NCI-H1105 (cell line): ENCODE measurements around the gene SP9.

Source experiments
- DNase-seq: peaks from one replicate; lab custom pipeline; 2025; lab: John Stamatoyannopoulos, UW

SP9 gene

DNA sequence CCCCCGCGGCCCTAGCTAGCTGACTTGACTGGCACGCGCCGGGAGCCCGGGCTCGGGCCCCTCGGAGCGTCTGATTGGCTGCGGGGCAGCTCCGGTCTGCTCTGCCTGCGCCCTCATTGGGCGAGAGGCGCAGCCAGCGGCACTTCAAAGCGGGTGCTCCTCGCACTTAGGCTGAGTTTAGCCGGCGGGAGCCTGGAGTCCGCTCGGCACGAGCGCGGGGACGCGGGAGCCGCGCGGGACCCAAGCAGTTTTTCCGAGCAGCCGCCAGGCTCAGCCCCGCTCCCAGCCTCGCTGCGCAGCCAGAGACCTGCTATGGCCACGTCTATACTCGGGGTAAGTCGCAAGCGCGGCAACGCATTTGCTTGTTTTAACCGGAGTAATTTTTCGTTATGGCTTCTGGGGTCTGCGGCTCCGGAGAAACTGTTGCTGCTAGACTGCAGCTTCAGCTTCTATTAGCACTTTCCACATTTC lies at the start of gene SP9:
SP9 (plus strand) TSS at position 174 of the 471 bp plus-strand sequence; CDS start at position 313, 139 bp downstream.
- DNase-seq = peak; percentile 75

DNA sequence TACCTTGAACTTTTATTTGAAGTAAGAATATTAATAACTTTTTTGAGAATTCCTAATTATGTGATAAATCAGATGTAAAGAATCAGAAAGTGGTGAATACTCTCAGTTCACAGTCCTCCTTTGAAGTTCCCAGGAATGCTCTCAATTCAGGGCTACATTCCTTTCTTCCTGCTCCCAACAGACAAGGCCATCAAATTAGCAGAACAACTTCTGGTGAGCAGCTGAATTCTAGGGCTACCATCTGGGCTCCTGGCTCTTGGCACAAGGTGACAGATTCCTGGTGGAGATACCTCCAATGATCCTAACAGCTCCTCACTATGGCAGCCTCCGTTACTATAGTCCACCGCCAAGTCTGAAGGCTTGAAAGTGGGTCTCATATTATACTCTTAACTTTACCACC lies 48.6 kb upstream of the SP9 start:
- DNase-seq = no peak

DNA sequence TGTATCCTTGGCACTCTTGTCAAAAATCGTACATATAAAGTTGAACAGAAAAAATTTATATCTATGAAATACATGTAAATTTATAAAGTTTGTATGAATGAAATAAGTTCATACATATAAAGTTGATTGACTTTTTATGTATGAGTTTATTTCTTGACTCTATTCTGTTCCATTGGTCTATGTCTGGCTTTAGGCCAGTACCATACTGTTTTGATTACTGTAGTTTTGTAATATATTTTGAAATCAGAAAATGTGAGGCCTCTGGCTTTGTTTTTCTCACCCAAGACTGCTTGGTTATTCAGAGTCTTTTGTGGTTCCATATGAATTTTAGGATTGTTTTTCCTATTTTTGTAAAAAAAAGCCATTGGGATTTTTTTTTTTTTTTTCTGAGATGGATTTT lies 41.8 kb upstream of the SP9 start:
- no peak for DNase-seq

DNA sequence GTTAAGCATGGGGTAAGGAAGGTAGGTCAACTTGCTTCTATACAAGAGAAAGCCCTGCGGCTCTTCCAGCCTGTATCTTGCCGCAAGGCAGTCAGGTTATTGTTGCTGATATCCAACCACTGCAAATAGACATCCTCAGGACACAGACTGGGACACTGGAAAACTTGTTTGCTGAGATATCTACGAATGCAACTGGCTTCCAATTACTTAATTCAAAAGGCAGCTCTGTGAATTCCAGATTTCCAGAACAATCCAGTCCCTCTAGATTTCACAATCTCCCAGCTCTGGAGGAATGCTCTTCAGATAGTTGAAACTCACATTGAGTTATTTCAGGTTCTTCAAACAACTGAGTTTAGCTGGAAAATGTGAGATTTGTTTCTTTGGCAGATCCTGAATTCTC lies 34.6 kb upstream of the SP9 start:
- DNase-seq = no peak

DNA sequence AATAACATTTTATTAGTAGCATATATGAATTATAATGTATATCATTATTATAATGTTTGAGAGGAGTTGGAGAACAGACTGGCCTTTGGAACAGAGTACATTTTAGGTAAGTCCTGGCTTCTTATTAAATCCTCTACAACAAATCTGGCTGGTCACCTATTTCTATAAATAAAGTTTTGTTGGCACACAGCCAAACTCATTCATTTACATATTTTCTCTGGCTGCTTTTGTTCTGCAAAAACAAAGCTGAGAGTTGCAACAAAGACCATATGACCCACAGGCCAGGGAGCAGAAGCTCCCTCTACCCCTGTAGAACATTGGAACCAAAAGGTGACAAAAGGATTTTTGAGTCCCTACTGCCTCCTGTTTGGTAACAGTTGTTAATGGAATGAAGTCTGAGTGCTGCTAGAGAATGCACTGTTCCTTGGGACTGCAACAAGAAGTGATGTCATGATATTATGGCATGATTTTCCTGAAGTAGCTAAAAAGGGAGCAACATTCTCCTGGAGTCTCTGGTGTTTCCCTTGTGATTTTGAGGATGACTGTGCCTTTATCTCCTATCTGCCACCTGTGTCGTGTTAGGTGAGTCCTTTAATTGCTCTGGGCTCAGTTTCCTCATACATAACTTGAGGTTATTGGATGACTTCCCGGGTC lies 22.0 kb upstream of the SP9 start:
- DNase-seq = no peak

DNA sequence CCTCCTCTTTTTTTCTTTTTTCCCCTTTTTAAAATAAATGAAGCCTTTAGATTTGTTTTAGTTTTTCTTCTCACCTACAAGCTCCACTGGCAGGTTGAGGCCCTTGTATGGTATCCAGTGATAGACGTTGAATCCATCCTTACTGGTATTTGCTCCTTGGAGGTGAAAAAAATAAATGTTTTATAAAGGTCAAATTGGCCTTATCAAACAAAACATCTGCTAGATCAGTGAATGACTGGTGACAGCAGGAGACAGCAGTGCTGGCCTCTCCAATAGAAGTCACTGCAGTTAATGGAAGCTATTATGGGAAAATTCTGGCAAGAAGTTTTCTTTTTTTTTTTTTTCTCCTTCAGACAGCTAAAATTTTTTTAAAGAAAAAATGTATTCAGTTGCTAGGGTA lies 12.6 kb upstream of the SP9 start:
- DNase-seq = no peak

DNA sequence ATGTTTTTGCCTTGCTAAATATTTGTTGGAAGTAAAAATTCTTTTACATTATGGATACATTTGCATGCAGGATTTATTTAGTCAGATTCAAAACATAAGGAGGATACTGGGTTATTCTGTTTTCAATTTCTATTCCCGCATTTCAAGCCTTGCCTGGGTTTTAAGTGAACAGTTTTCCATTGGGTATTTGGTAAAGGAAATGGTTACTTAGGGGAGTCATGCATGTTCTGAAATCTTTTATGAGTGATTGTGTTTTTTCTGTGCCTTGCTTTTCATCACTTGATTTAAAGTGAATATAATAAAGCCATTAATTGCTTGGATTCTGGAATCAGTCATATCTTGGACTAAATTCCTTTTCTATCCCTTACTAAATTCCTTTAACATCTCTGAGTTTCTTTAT lies 12.0 kb upstream of the SP9 start:
- DNase-seq = no peak

DNA sequence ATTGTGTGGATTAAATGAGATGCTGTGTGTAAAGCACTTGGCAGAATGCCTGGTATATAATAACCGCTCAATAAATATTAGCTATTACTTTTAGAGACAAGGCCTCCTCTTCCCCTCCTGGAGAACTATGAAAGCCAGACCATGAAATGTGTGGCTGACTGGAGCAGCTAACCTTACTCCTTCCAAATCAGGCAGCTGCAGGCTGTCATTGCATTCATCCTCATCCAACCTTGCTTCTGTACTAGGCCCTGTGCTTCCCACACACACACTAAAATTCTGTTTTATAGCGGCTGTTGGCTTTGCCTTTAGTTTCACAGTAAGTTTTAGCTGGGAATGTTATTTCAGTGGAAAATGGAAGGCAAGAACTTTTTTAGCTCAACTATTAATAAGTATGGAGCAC lies 10.2 kb upstream of the SP9 start:
- no peak for DNase-seq

DNA sequence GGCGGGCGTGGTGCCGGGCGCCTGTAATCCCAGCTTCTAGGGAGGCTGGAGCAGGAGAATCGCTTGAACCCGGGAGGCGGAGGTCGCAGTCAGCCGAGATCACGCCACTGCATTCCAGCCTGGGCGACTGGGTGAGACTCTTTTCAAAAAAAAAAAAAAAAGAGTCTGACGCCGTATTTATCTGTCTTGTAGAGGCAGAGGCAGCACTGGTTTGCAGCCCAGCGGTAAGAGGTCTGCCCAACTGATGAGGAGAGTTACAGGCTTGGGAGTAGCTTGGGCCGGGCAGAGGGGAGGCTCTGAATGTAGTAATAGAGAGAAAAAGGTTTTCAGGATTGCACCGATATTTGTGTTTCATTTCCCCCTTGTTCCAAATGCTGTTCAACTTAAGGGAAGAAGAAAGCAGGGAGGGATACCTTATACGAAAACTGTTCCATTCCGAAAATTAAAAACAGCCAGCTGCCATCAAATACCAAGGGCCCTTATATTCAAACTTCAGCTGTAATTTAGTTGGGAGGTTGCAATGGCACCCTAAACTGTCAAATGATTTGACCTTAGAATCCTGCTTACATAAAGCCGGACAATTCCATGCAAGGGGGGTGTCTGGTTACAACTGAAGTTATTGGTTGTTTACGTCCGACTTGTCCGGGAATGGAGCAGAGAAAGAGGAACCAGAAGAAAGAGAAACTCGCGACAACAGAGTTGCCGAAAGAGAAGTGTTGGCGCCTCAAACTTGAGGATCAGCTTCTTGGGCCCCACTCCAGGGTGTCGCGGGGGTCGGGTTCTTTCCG lies 9.2 kb upstream of the SP9 start:
- DNase-seq = no peak

DNA sequence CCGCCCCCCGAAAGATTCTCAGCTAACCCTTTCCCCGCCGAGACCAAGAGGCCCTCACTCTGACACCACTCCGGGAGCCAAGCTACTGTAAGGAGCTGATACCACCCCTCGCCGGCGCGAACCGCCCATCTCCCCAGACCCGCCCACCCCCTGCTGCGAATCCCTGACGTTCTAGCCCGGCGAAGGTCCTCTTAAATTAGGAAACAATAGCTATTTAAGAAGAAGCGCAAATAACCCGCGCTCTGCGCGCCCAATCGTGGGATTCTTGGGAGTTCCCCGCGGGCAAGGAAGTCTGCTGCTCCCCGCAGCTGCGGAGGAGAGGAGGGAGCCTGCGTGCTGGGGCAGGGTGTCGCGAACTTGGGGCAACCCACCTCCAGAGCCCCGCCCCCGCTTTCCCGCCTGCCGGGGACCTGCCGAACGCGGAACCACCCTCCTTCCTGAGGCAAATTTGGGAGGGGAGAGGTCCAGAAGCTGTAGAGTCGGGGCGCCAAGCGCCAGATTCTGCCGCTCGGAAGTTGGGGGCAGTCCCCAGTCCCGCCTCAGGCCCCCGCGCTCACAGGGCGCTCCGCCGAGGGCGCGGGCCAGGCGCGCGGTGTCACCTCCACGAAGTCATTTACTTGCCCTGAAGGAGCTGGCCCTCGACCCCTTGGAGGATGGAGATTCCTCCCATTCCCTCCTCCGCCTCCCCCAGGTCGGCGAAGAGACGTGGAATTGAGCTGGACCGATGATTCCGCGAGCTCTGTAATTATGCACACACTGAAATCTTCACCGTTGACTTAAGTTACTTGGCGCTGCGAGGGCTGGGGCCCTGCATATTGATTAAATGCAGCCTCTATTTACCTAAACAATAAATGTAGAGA lies 8.4 kb upstream of the SP9 start:
- DNase-seq = peak; percentile 62

DNA sequence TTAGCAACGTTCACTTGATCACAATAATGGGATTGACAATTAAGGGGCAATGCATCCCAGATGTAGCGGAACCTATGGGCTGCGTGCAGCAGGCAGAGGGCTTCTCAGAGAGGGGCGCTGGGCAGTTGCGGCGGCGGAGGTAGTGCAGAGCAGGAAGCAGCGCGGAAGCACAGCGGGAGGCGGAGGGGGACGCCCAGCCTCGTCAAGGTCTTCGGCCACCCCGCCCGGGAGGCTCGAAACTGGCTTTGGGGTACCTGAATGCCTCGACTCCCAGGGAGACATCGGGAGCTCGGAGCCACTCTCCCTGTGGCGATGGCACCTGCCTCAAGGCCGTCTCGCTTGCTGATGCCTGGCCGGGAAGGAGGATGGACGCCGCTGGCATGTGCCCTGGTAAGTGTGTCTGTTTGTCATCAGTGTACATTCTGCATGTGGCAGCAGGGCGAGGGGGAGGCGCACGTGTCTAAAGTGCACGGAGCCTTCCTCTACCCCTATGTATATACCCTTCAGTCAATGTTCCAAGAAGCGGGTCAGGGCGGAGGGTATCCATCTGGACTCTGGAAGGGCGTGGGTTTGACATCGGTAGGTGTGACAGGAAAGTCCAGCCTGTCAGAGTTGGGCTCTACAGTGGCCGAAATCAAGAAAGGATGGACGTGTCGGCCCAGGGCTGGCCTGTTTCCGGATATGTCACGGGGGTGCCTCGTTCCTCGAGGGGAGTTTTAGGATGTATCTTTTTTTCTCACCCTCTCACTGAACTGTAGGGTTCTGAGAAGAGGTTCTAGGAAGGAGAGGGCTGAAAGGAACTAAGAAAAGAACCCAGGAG lies 7.5 kb upstream of the SP9 start:
- no peak for DNase-seq

DNA sequence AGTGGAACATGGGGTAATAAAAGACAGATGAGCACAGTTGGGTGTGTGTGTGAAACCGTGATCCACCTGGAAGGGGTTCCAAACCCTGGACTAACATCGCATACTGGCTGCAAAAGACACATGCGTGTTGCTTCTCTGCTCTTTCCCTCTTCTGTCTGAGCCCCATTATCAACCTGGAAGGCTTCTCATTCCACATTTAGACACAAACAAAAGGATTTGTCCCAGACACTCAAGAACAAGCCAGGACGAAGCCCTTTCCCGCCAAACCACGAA lies 7.0 kb upstream of the SP9 start:
- no peak for DNase-seq

DNA sequence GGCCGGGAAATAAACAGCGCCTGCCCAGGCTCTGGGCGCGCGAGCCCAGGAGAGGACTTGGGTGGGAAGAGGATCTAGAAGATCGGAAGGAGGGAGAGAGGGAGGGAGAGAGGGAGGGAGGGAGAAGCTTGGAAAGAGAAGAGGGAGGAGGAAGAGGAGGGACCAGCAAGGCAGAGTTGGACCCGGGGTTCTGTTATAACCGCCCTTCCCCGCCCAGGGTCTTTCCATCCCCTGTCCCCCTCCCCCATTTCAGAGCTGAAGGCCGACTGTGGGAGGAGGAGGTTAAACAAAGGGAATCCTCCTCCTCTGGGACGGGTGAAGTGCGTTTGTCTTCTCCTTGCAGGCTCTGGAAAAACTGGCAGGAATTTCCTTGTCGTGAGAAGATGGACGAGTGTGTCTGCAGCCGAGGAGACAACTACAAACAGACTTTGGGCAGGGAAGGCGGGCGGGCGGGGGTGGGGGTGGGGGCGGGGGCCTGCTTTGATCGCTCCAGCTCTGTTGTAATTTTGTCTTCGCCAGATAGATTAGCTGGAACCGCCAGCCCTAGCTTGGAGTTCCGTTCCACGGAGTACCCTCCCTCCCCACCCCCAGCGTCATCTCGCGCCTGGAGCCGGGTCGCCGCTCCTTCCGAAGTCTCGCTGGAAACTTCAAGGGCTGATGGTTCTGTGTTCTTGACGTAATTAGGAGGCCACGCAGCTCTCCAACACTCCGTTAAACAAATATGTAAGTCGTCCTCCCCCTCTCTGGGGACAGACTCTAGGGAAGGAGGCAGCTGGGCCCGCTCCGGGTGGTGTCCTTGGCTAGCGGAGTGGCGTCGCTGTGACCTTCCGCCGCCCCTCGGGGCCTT lies 6.4 kb upstream of the SP9 start:
- DNase-seq = no peak

DNA sequence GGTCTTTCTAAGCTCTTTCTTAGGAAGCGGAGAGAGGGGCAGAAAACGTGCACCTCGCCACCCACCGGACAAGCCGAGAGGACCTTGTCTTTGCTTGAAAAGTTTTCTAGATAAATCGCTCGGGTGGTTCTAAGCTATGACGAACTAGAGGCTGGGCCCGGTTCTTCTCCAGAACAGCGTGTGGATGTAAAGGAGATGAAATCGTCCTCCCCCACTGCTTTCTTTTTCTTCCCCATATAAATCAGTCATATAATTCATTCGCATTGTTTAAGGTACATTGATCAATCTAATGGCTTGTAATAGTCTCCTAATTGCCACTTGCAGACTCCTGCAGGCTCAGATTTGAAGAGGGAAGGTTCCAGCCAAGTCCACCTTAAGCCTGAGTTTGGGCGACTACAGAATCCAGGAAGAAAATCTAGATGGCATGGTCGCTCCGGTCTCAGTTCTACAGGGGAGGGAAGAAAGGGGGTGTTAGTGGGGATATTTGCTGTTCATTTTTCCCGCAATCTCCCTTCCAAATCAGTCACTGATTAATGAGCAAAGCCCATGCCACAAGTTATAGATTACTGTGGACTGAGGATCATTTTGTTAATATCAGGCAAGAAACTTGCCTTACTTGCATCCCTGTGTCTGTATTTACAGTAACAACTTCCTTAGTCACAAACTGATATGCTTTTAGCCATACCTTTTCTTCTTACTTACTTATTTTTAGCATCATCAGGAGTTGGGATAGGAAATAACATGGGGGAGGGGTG lies 5.6 kb upstream of the SP9 start:
- DNase-seq = no peak

DNA sequence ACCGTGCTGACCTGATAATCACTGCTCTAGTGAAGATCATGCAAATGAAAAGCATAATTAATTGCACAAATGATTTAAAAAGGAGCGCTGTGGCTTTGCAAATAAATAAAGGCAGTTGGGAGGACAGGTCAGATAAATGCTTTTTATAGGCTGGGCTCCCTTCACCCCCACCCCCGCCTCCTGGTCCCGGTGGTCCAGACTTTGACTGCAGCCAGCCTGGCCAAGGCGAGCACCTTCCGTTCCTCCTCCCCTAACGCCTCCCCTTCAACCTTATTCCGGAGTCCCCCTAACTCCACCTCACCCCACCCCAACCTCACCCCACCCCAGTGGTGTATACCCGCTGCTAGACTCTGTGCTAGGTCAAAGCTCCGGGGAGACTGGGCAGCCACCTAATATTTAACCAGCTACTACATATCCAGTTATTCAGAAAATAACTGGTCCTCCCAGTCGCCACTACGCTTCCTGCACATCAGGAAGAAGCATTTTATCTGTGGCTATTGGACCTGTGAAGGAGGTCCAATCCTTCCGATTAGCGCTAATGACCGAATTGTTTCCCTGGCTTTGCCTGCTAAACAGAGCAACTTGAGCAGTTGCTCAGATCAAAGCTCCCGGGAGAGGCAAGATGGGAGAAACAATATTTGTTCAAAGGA lies 3.7 kb upstream of the SP9 start:
- DNase-seq = no peak

DNA sequence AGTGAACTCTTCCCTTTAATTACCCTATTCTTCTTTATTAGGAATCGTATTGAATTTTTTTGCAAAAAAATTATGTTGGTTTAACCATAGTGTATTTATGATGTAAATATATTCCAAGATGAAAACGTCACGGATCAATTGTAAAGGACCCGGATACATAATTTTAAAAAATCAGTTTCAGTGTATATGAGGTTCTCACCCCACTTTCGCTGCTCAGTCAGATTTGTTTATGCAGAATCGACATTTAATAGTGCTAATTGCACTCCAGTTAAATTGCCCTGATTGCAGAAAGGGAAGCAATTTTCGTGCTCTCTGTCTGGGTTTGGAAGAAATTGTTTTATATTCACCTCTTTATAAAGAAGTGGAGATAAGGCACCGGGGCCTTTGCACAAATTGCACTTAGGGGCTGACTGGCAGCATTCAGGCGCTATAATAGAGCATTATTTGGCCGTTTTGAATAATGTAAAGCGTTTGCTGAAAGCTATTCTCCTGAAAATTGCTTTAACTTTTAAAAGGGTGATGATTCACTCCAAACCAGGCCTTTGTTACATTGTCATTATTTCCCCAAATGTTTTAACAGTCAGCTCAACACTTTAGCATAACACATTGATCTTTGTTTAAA lies 3.0 kb upstream of the SP9 start:
- no peak for DNase-seq

DNA sequence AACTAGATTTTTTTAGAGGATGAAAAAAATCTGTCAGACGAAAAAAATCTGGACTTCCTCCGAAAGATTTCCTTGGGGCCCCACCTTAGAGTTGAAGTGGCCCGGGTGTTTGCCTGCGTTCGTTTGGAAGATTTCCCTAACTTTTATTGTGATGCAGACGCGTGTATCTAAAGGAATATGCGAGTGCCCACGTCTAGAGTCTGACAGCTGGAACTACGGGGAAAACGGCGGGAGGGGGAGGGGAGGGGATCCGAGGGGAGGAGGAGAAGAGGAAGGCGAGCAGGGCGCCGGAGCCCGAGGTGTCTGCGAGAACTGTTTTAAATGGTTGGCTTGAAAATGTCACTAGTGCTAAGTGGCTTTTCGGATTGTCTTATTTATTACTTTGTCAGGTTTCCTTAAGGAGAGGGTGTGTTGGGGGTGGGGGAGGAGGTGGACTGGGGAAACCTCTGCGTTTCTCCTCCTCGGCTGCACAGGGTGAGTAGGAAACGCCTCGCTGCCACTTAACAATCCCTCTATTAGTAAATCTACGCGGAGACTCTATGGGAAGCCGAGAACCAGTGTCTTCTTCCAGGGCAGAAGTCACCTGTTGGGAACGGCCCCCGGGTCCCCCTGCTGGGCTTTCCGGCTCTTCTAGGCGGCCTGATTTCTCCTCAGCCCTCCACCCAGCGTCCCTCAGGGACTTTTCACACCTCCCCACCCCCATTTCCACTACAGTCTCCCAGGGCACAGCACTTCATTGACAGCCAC lies 2.4 kb upstream of the SP9 start:
- no peak for DNase-seq

DNA sequence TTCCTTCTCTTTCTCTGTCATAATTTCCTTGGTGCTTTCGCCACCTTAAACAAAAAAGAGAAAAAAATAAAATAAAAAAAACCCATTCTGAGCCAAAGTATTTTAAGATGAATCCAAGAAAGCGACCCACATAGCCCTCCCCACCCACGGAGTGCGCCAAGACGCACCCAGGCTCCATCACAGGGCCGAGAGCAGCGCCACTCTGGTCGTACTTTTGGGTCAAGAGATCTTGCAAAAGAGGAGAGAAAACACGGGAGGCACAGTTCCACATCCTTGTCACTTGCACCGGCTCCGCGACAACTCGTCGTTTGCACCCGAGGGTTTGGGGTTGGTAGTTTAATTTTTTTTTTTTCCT lies 1.8 kb upstream of the SP9 start:
- no peak for DNase-seq
